H1 (cell line): ENCODE results near the gene DEFB113. TPM values are rescaled to one million over a fixed set of nuclear protein-coding genes. Genes with fewer than 3 reads are reported as not detected.

ENCODE experiments used
- BCL11A ChIP-seq, 2 experiments: IDR thresholded peaks; one replicate each; pipeline ENCODE4 v1.6.1; 2011; ENCODE audit warnings: low read depth in 2 of 2, low read length in 2 of 2, mild to moderate bottlenecking in 2 of 2
- CEBPB ChIP-seq: IDR thresholded peaks from 2 replicates; pipeline ENCODE4 v1.6.1; 2012; ENCODE audit warnings: low read depth, low read length
- RAD21 ChIP-seq, 2 experiments: IDR thresholded peaks in 1 of 2; conservative IDR thresholded peaks in 1 of 2; 2 replicates each; pipeline ENCODE4 v1.6.1; 2011; ENCODE audit warnings: low read depth in 2 of 2, low read length in 2 of 2, improper control_type of control experiment in 1 of 2, inconsistent platforms in 1 of 2, mild to moderate bottlenecking in 1 of 2, moderate library complexity in 1 of 2
- polyA plus RNA-seq, 7 experiments: library from polyadenylated mRNA; depleted of rRNA in 3 of 7; stranded (reverse) in 5 of 7; unstranded in 2 of 7; fragments of >200 nt in 5 of 7; fragments of 200-250 nt in 2 of 7; gene quantifications; 1 replicate in 5 of 7; 2 replicates in 1 of 7; 4 replicates in 1 of 7; pipeline versions ENCODE4 v1.2.1 to v1.2.3, GENCODE V29; 2011 to 2013; ENCODE audit warnings: missing spikeins in 2 of 7, mixed read lengths in 2 of 7
- total RNA-seq: library from RNA; stranded (reverse); fragmentation: NEBNext Ultra II Directional; extraction: Animal tissue kit (Norgen Biotek cat#: 25700); gene quantifications from 2 replicates; pipeline ENCODE4 v1.2.1, GENCODE V29; 2021
- TF ChIP-seq, protein P1 (sequence below): IDR thresholded peaks from 2 replicates; pipeline ENCODE4 v1.6.1; 2011; ENCODE audit warnings: low read length, improper control_type of control experiment

DEFB113 gene
- total and polyA plus RNA-seq, 2 of the 8 experiments (the other 6 are each of a cell fraction or from before 2014, with no cell fraction given) = not detected

DNA sequence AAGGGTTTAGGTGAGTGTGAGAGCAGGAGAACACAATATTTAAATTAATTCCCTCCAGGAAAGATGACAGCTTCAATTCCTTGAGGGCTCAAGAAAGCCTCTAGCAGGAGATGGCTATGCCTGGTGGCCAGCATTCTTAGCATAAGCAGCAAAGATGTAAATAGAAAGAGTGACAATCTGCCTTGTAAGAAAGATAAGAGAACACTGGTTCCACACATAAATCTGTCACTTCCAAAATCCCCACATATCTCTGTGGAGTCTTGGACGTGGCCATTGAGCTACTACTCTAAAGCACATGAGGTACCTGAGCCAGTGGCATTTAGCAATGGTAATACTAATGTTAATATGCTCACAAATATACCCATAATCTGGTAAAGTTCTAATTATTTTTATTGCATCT, 34.7 kb downstream of the DEFB113 start (continued):
- TF ChIP-seq CEBPB = no peak
- TF ChIP-seq RAD21 (IDR thresholded peaks at IDR 0.05 in 1 of 2, conservative IDR thresholded peaks at IDR 0.05 in 1 of 2; ENCODE audit: low read depth in 2 of 2, low read length in 2 of 2) = no peak
- TF ChIP-seq, protein P1, sequence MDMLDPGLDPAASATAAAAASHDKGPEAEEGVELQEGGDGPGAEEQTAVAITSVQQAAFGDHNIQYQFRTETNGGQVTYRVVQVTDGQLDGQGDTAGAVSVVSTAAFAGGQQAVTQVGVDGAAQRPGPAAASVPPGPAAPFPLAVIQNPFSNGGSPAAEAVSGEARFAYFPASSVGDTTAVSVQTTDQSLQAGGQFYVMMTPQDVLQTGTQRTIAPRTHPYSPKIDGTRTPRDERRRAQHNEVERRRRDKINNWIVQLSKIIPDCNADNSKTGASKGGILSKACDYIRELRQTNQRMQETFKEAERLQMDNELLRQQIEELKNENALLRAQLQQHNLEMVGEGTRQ = no peak
- TF ChIP-seq BCL11A (IDR thresholded peaks at IDR 0.05; ENCODE audit: low read depth in 2 of 2, low read length in 2 of 2) = no peak
